HG02623 (cell line): ENCODE data around the gene SULF2.

Experiments used
- ATAC-seq: cut with Tn5 transposase; IDR thresholded peaks from one replicate; pipeline ENCODE4 v1.9.1; 2021; ENCODE audit warnings: moderate library complexity; ENCODE audit not compliant: unreplicated experiment

Gene SULF2

GRCh38 chr20:47614703-47615309 is 170.5 kb downstream of the SULF2 start:
- no peak for ATAC-seq

GRCh38 chr20:47612670-47613069 is 172.6 kb downstream of the SULF2 start:
- ATAC-seq: no peak

- no peak for ATAC-seq
These were observed 173.5 kb downstream of the SULF2 start for GRCh38 chr20:47611785-47612184.

- ATAC-seq: no peak
These were observed 174.4 kb downstream of the SULF2 start for GRCh38 chr20:47610945-47611250.

- peak; percentile 60 for ATAC-seq
These were observed 174.9 kb downstream of the SULF2 start for GRCh38 chr20:47610247-47610944.

- no peak for ATAC-seq
These were observed 176.3 kb downstream of the SULF2 start for GRCh38 chr20:47609001-47609400.
